MM.1S (cell line): Measurements from ENCODE around the gene YWHAG.
A peak's percentile ranks its signal among the peaks of the same experiment; 100 is the strongest.

Experiments used
- DNase-seq: peaks from one replicate; pipeline ENCODE4 v3.0.0-alpha.2; 2015
- H2AFZ ChIP-seq: fragments of 300-600 bp; sonication (generic); 2 replicates; pipeline ENCODE4 v1.6.0; 2016; ENCODE audit warnings: antibody characterized with exemption, low read length
- H3F3A ChIP-seq: fragments of 300-600 bp; sonication (generic); 2 replicates; pipeline ENCODE4 v1.6.1; 2016; ENCODE audit warnings: mild to moderate bottlenecking, antibody characterized with exemption, low read length, moderate library complexity, mixed read lengths; ENCODE audit not compliant: insufficient read depth
- H3K27ac ChIP-seq: fragments of 300-600 bp; sonication (generic); 2 replicates; pipeline ENCODE4 v1.5.1; 2016; ENCODE audit warnings: mild to moderate bottlenecking, low read length
- H3K27me3 ChIP-seq: fragments of 300-600 bp; sonication (generic); replicated peaks from 2 replicates; pipeline ENCODE4 v1.6.0; 2016; ENCODE audit warnings: low read length; ENCODE audit not compliant: insufficient read depth
- H3K36me3 ChIP-seq: fragments of 300-600 bp; sonication (generic); replicated peaks from 2 replicates; pipeline ENCODE4 v1.6.1; 2016; ENCODE audit warnings: mild to moderate bottlenecking, low read length, mixed read lengths; ENCODE audit not compliant: insufficient read depth
- H3K4me1 ChIP-seq: fragments of 300-600 bp; sonication (generic); 2 replicates; pipeline ENCODE4 v1.6.1; 2016; ENCODE audit warnings: low read length, mixed read lengths
- H3K4me2 ChIP-seq: fragments of 300-600 bp; sonication (generic); 2 replicates; pipeline ENCODE4 v1.6.0; 2016; ENCODE audit warnings: low read depth, low read length
- H3K4me3 ChIP-seq: fragments of 300-600 bp; sonication (generic); 2 replicates; pipeline ENCODE4 v1.5.1; 2016; ENCODE audit warnings: low read length, mixed read lengths
- H3K79me2 ChIP-seq: fragments of 300-600 bp; sonication (generic); 2 replicates; pipeline ENCODE4 v1.6.1; 2016; ENCODE audit warnings: mixed run types, low read length, mixed read lengths
- H3K9ac ChIP-seq: fragments of 300-600 bp; sonication (generic); 2 replicates; pipeline ENCODE4 v1.6.1; 2016; ENCODE audit warnings: low read length, mixed read lengths
- H3K9me2 ChIP-seq: fragments of 300-600 bp; sonication (generic); replicated peaks from 2 replicates; pipeline ENCODE4 v1.6.1; 2016; ENCODE audit warnings: mild to moderate bottlenecking, low read length, mixed read lengths; ENCODE audit not compliant: insufficient read depth
- H3K9me3 ChIP-seq: fragments of 300-600 bp; sonication (generic); replicated peaks from 2 replicates; pipeline ENCODE4 v1.6.1; 2016; ENCODE audit warnings: mild to moderate bottlenecking, low read length, mixed read lengths; ENCODE audit not compliant: insufficient read depth
- H4K20me1 ChIP-seq: fragments of 300-600 bp; sonication (generic); 2 replicates; pipeline ENCODE4 v1.6.1; 2016; ENCODE audit warnings: mild to moderate bottlenecking, low read length, moderate library complexity, mixed read lengths; ENCODE audit not compliant: insufficient read depth
- EZH2 ChIP-seq: fragments of 300-600 bp; sonication (generic); optimal IDR thresholded peaks from 2 replicates; pipeline ENCODE3; 2017; ENCODE audit warnings: low read depth, mild to moderate bottlenecking, antibody characterized with exemption, low read length, mixed read lengths
- EZH2phosphoT487 ChIP-seq: fragments of 300-600 bp; sonication (generic); IDR thresholded peaks from 2 replicates; pipeline ENCODE4 v1.6.1; 2018; ENCODE audit warnings: antibody characterized with exemption, low read length
- TF ChIP-seq, protein P1 (sequence below): fragments of 300-600 bp; sonication (generic); IDR thresholded peaks from 2 replicates; pipeline ENCODE4 v1.5.1; 2016; ENCODE audit warnings: antibody characterized with exemption, low read length, mixed read lengths

YWHAG gene

DNA sequence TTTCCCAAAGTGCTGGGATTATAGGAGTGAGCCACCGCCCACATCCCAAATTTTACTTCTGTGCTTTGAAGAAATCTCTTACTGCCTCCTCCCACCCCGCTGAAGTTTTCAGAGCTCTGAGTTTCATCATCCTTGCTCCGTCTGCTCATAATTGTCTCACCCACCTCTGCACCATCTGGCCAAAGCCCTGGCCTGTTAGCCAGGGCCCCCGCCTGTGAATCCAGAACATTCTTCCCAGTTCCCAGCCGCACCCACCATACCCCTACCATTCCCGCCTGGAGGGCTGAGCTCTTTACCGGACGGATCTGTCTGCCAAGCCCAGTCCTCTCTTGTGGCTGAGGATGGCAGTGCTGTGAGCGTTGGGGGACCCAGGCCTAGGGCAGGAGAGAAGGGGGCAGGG lies 36.2 kb upstream of the YWHAG start:
- DNase-seq = no peak
- H3K4me3 ChIP-seq = no peak overlapping the region
- H3K9ac ChIP-seq = no peak overlapping the region
- no peaks in the 10 kb centered on the region for H4K20me1 ChIP-seq
- no peaks in the 10 kb centered on the region for H3K36me3 ChIP-seq
- no peaks in the 10 kb centered on the region for H3K79me2 ChIP-seq
- H3F3A ChIP-seq = no peaks in the 10 kb centered on the region
- no peak overlapping the region for H2AFZ ChIP-seq
- TF ChIP-seq EZH2phosphoT487 (no peak), EZH2 (no peak)
- TF ChIP-seq, protein P1, sequence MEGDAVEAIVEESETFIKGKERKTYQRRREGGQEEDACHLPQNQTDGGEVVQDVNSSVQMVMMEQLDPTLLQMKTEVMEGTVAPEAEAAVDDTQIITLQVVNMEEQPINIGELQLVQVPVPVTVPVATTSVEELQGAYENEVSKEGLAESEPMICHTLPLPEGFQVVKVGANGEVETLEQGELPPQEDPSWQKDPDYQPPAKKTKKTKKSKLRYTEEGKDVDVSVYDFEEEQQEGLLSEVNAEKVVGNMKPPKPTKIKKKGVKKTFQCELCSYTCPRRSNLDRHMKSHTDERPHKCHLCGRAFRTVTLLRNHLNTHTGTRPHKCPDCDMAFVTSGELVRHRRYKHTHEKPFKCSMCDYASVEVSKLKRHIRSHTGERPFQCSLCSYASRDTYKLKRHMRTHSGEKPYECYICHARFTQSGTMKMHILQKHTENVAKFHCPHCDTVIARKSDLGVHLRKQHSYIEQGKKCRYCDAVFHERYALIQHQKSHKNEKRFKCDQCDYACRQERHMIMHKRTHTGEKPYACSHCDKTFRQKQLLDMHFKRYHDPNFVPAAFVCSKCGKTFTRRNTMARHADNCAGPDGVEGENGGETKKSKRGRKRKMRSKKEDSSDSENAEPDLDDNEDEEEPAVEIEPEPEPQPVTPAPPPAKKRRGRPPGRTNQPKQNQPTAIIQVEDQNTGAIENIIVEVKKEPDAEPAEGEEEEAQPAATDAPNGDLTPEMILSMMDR = no peak
- H3K4me2 ChIP-seq = no peak overlapping the region
- H3K27ac ChIP-seq = no peak overlapping the region
- no peaks in the 10 kb centered on the region for H3K27me3 ChIP-seq
- no peaks in the 10 kb centered on the region for H3K9me2 ChIP-seq
- H3K9me3 ChIP-seq = no peaks in the 10 kb centered on the region
- H3K4me1 ChIP-seq = peaks cover 17% of the 10 kb centered on the region; the same call in 1 of the 2 replicates

DNA sequence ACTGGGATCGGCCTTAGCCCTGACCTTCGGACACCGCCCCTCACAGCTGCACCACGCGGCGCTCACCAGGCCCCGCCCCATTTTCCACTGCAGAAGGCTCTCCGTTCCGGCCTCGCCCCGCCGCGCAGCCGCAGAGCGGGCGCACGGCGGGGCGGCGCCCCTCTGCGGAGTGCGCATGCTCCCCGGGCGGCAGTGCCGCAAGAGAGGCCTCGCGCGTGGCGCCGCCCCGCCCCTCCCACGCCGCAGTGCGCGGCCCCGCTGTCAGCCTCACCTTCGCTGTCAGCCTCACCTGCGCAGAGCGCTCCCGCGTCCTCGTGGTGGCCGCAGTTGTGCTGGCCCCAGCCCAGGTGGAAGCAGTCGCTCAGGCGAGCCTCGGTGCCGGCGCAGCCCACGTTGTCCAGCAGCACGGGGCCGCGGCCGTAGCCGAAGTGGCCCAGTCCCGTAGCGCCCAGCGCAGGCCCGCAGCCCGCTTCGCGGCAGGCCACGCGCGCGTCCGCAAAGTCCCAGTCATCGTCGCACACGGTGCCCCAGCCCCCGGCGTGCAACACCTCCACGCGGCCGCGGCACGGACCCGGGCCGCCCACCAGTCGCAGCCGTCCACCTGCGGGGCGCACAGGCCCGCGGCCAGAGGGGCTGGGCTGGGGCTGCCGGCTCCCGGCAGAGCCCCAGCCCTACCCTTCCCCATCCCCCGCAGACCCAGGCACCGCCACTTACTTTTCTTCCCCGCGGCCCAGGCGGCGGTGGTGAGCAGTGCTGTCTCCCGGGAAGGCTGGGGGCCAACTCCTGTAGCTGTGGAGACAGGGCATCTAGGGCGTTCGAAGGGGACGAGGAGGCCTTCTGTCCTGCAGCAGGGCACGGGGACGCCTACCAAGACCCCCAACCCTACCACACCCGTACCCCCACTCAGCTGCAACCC lies 34.6 kb upstream of the YWHAG start:
- H3K4me3 ChIP-seq = peak overlapping the region; percentile 93
- peak overlapping the region; percentile 95 for H2AFZ ChIP-seq
- H3K36me3 ChIP-seq = no peaks in the 10 kb centered on the region
- TF ChIP-seq EZH2 = no peak
- TF ChIP-seq EZH2phosphoT487 = no peak
- TF ChIP-seq, protein P1 = no peak
- peak; percentile 95 for DNase-seq
- H3K4me1 ChIP-seq = peaks cover 28% of the 10 kb centered on the region
- H3K9me2 ChIP-seq = no peaks in the 10 kb centered on the region
- no peaks in the 10 kb centered on the region for H3K79me2 ChIP-seq
- peaks cover 4% of the 10 kb centered on the region; the same call in 1 of the 2 replicates for H3F3A ChIP-seq
- no peaks in the 10 kb centered on the region for H3K9me3 ChIP-seq
- H3K4me2 ChIP-seq = peak overlapping the region; percentile 100
- peak overlapping the region; percentile 85 for H3K9ac ChIP-seq
- peak overlapping the region; percentile 39; the same call in 1 of the 2 replicates for H3K27ac ChIP-seq
- no peaks in the 10 kb centered on the region for H3K27me3 ChIP-seq
- no peaks in the 10 kb centered on the region for H4K20me1 ChIP-seq

DNA sequence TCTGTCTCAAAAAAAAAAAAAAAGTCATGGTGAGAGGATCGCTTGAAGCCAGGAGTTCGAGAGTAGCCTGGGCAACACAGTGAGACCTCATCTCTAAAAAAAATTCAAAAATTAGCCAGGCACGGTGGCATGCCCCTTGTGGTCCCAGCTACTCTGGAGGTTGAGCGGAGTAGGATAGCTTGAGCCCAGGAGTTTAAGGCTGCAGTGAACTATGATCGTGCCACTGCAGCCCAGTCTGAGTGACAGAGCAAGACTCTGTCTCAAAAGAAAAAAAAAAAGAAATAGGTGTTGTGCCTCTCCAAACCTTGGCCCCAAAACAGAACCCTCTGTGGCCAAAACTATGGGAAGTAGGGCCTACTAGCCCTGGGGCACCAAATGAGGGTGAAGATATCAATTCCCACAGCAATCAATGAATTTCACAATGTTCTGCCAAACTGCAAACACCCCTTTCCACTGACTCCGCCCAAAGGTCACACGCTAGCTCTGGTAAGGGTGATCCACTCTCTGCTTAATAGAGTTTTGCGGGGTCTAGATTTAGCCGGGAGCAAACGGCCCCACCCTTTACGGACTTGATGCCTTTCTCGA lies 33.8 kb upstream of the YWHAG start:
- Histone ChIP-seq H4K20me1 (no peaks in the 10 kb centered on the region), H2AFZ (peak overlapping the region; percentile 47), H3K9me3 (no peaks in the 10 kb centered on the region), H3K4me3 (peak overlapping the region; percentile 42), H3F3A (peaks cover 4% of the 10 kb centered on the region; the same call in 1 of the 2 replicates), H3K4me1 (peaks cover 26% of the 10 kb centered on the region), H3K79me2 (no peaks in the 10 kb centered on the region), H3K9me2 (no peaks in the 10 kb centered on the region), H3K27ac (peak overlapping the region; percentile 20; the same call in 1 of the 2 replicates), H3K27me3 (no peaks in the 10 kb centered on the region), H3K4me2 (peak overlapping the region; percentile 72), H3K9ac (peak overlapping the region; percentile 33; the same call in 1 of the 2 replicates), H3K36me3 (no peaks in the 10 kb centered on the region)
- DNase-seq = no peak
- TF ChIP-seq EZH2 = no peak
- TF ChIP-seq, protein P1 = no peak
- no peak for TF ChIP-seq EZH2phosphoT487
